ENCODE data around the gene UMODL1.

DNA sequence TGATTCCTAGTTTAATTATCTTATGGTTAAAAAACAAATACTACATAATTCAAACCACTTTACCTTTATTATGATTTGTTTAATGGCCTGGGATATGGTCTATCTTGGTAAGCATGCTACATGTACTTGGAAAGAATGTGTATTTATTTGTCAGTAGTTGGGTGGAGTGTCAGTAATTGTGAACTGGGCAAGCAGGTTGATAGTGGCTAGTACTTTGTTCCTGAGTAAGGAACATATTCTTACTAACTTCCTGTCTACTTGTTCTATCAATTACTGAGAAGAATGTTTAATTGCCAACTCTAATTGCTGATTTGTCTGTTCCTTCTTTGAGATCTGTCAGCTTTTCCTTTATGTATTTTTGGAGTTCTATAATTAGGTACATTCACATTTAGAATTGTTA lies 98.6 kb downstream of the UMODL1 start:
- no peak for TF ChIP-seq POLR2AphosphoS5 (IDR thresholded peaks at IDR 0.05)
- TF ChIP-seq, protein P1, sequence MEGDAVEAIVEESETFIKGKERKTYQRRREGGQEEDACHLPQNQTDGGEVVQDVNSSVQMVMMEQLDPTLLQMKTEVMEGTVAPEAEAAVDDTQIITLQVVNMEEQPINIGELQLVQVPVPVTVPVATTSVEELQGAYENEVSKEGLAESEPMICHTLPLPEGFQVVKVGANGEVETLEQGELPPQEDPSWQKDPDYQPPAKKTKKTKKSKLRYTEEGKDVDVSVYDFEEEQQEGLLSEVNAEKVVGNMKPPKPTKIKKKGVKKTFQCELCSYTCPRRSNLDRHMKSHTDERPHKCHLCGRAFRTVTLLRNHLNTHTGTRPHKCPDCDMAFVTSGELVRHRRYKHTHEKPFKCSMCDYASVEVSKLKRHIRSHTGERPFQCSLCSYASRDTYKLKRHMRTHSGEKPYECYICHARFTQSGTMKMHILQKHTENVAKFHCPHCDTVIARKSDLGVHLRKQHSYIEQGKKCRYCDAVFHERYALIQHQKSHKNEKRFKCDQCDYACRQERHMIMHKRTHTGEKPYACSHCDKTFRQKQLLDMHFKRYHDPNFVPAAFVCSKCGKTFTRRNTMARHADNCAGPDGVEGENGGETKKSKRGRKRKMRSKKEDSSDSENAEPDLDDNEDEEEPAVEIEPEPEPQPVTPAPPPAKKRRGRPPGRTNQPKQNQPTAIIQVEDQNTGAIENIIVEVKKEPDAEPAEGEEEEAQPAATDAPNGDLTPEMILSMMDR (IDR thresholded peaks at IDR 0.05): no peak

All from suprapubic skin (tissue), 3 donors.